ENCODE data around the gene TRPV3. TPM values are rescaled to one million over a fixed set of nuclear protein-coding genes. Genes with fewer than 3 reads are reported as not detected.

Gene TRPV3
- total RNA-seq, 1 experiment from 2014 or later: 0.38 TPM

DNA sequence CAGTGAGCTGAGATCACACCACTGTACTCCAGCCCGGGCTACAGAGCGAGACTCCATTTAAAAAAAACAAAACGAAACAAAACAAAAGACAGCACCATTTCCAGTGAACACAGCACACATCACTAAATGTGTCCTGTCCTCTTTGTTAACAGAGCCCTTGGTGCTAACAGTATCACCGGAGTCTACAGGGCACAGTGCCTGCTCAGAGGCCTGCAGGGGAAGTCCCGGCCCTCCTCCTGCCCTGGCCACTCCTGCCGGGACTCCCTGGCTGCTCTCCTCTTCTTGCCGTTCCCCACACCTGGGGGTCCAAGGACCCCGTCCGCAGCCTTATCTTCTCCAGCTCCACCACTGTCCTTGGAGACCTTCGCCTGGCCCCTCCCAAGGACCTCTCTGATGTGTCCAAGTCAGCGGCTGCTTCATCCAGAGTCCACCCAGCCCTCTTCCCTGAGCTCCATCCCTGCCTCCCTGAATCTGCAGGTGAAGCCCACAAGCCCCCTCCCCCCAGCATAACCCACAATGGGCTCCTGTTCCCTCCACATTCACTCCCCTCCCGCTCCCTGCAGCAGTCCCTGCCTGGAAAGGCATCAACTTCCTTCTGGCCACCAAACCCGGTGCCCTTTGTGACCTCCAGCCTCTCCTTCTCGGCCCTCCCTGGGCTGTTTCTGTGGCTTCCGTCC, 43.1 kb upstream of the TRPV3 start:
- no peaks in the 10 kb centered on the region for H3K36me3 Mint-ChIP-seq (ENCODE audit: insufficient read depth, unreplicated experiment)
- TF ChIP-seq, protein P1, sequence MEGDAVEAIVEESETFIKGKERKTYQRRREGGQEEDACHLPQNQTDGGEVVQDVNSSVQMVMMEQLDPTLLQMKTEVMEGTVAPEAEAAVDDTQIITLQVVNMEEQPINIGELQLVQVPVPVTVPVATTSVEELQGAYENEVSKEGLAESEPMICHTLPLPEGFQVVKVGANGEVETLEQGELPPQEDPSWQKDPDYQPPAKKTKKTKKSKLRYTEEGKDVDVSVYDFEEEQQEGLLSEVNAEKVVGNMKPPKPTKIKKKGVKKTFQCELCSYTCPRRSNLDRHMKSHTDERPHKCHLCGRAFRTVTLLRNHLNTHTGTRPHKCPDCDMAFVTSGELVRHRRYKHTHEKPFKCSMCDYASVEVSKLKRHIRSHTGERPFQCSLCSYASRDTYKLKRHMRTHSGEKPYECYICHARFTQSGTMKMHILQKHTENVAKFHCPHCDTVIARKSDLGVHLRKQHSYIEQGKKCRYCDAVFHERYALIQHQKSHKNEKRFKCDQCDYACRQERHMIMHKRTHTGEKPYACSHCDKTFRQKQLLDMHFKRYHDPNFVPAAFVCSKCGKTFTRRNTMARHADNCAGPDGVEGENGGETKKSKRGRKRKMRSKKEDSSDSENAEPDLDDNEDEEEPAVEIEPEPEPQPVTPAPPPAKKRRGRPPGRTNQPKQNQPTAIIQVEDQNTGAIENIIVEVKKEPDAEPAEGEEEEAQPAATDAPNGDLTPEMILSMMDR (IDR thresholded peaks at IDR 0.05; ENCODE audit: unreplicated experiment): no peak

DNA sequence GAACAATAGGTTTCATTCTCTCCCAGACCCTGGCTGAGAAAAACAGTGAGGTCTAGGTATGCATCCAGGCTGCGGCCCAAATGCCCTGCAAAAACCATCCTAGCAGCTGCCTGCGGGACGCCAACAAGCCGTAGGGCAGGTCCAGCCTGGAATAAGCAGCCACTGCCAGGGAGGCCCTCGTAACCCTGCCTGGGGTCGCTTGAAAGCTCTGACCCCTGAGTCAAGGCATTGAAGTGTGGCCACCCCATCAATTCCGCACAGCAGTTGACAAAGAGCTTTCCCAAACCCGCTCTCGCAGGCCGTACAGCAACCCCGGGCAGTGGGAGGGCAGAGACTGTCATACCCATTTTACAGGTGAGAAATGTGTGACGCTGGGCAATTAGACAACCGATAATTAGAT, 40.5 kb upstream of the TRPV3 start:
- Mint-ChIP-seq H3K9me3 (ENCODE audit: low read depth, unreplicated experiment) (no peaks in the 10 kb centered on the region), H3K36me3 (ENCODE audit: insufficient read depth, unreplicated experiment) (no peaks in the 10 kb centered on the region), H3K27ac (ENCODE audit: unreplicated experiment) (no peak overlapping the region), H3K4me3 (ENCODE audit: low read depth, unreplicated experiment) (no peak overlapping the region), H3K4me1 (ENCODE audit: low read depth, unreplicated experiment) (no peaks in the 10 kb centered on the region), H3K27me3 (ENCODE audit: unreplicated experiment) (no peaks in the 10 kb centered on the region)
- CTCF ChIA-PET: no interaction called here
- TF ChIP-seq, protein P1 (IDR thresholded peaks at IDR 0.05; ENCODE audit: unreplicated experiment): no peak
- no TSS peak for BruUV-seq (replicated peaks)
- no peak for DNase-seq
- intact Hi-C loops (cut with micrococcal nuclease; ENCODE audit: unreplicated experiment): no loop called here

More for the DNA sequence above, 43.1 kb upstream of the TRPV3 start:
- no peak for DNase-seq
- Mint-ChIP-seq H3K27me3 (ENCODE audit: unreplicated experiment) (no peaks in the 10 kb centered on the region), H3K27ac (ENCODE audit: unreplicated experiment) (no peak overlapping the region), H3K4me1 (ENCODE audit: low read depth, unreplicated experiment) (no peaks in the 10 kb centered on the region), H3K9me3 (ENCODE audit: low read depth, unreplicated experiment) (no peaks in the 10 kb centered on the region), H3K4me3 (ENCODE audit: low read depth, unreplicated experiment) (no peak overlapping the region)
- no TSS peak for BruUV-seq (replicated peaks)
- intact Hi-C loops (cut with micrococcal nuclease; ENCODE audit: unreplicated experiment): no loop called here
- CTCF ChIA-PET: no interaction called here

DNA sequence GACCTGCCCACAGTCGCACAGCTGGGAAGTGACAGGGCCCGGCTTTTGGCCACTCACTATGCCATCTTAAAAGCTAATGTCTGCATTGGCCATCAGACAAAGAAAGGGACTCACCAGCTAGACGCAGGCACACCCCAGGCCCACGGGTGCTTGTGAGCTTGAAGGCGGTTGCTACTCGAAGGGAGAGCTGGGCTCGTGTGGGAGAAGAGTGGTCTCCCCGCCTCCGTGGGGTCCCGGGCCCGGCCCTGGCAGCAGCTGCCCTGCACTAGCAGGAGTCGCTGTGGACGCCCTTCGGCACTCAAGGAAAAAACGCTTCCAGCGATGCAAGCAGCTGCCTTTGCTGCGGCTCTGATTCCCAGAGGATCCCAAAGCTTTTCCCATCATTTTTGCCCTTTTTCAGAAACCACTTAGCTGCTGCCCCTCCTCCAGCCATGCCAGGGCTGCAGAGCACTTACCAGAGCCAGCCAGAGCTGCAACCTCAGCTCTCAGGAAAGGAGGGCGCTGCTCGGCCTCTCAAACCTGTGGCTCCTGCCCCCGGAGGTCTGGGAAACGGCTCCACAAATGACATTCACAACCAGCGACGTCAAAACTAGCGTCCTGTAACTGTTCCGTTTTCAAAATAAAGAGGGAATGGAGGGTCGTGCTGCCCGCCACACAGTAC, 39.3 kb upstream of the TRPV3 start:
- CTCF ChIA-PET: no interaction called here
- Mint-ChIP-seq H3K9me3 (ENCODE audit: low read depth, unreplicated experiment) (no peaks in the 10 kb centered on the region), H3K4me3 (ENCODE audit: low read depth, unreplicated experiment) (no peak overlapping the region), H3K4me1 (ENCODE audit: low read depth, unreplicated experiment) (no peaks in the 10 kb centered on the region), H3K36me3 (ENCODE audit: insufficient read depth, unreplicated experiment) (no peaks in the 10 kb centered on the region), H3K27ac (ENCODE audit: unreplicated experiment) (no peak overlapping the region), H3K27me3 (ENCODE audit: unreplicated experiment) (no peaks in the 10 kb centered on the region)
- intact Hi-C loops (cut with micrococcal nuclease; ENCODE audit: unreplicated experiment): no loop called here
- TF ChIP-seq, protein P1 (IDR thresholded peaks at IDR 0.05; ENCODE audit: unreplicated experiment): no peak
- BruUV-seq (replicated peaks): no TSS peak
- no peak for DNase-seq

DNA sequence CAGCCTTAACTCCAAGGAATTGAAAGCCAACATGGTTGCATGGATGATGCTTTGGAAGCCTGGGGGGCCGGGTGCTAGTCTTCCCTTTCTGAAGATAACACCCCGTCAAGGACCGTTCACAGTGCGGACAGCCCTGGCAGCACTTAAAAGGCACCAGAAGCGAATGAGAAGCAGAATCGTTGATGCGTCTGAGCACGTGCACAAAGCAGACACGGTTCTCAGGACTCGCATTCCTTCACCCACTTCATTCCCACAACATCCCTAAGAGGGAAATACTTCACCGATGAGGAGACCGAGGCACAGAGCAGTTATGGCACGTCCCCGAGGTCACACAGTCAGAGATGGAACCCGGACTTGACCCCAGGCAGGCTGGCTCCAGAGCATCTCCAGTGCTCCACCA, 37.4 kb upstream of the TRPV3 start:
- DNase-seq: no peak
- Mint-ChIP-seq H3K36me3 (ENCODE audit: insufficient read depth, unreplicated experiment) (peaks cover 6% of the 10 kb centered on the region), H3K9me3 (ENCODE audit: low read depth, unreplicated experiment) (no peaks in the 10 kb centered on the region), H3K4me3 (ENCODE audit: low read depth, unreplicated experiment) (no peak overlapping the region), H3K4me1 (ENCODE audit: low read depth, unreplicated experiment) (no peaks in the 10 kb centered on the region), H3K27me3 (ENCODE audit: unreplicated experiment) (no peaks in the 10 kb centered on the region), H3K27ac (ENCODE audit: unreplicated experiment) (no peak overlapping the region)
- CTCF ChIA-PET: no interaction called here
- TF ChIP-seq, protein P1 (IDR thresholded peaks at IDR 0.05; ENCODE audit: unreplicated experiment): no peak
- no TSS peak for BruUV-seq (replicated peaks)
- intact Hi-C loops (cut with micrococcal nuclease; ENCODE audit: unreplicated experiment): no loop called here

Data from Calu3 (cell line).